ENCODE data around the gene GPR18.

The GPR18 gene, protein sequence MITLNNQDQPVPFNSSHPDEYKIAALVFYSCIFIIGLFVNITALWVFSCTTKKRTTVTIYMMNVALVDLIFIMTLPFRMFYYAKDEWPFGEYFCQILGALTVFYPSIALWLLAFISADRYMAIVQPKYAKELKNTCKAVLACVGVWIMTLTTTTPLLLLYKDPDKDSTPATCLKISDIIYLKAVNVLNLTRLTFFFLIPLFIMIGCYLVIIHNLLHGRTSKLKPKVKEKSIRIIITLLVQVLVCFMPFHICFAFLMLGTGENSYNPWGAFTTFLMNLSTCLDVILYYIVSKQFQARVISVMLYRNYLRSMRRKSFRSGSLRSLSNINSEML

DNA sequence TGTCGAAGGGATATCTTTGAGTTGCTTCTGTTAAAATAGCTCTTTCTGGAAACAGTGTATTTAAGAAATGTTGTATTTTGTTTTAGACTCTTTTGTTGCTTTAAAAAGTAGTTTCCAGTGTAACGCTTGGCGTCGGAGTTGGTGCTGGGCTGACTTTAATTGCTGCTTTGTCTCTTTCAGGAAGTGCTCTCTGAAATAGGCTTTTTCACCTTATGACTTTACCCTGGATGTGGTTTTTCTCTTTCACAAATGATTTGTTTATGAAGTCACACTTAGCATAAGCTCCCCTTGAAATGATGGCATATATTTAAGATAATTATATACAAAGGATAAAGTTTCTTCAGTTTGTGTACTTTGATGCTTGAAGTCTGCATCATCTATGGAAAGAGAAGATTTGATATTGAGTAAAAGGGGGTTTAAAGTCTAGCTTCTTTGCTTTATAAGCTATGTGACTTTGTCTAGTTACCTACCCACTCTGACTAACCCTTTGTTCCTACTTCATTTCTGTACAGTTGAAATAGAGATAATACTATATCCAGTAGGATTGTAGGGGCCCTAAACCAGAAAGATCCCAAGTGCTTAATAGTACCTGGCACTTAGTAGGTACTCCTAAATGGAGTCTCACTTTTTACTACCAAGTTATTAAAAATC is at the start of gene GPR18:
Gene GPR18 (minus strand): TSS at position 170 of the 651 bp plus-strand sequence. CDS start 2,507 bp downstream, outside the sequence.
- no peak for DNase-seq (ENCODE audit: low read depth, low spot score)

- DNase-seq (ENCODE audit: low read depth, low spot score), result peak; percentile 23
Measured at GRCh38 chr13:99307648-99308339, 49.6 kb upstream of the GPR18 start.

DNA sequence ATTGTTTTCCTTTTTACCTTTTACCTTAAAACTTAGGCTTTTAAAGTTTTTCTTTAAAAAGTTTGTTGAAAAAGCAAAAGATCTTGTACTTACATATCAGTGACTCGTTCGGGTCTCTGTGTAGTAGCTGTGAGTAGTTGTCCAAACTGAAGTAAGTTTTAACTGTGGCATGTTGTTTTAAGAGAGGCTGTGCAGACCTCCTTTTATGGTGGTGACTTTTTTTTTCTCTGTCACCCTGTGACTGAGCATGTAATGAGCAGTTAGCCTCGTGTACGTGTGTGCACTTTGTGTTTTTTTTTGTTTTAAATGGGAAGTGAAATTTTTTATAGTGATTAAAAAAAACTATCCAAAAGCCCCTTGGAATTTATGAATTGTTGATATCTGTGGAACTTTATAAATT is 49.1 kb upstream of the GPR18 start, which contains the start of gene GPR183:
Gene GPR183 (minus strand): TSS at position 153 of the 400 bp plus-strand sequence. CDS start 11,254 bp downstream, outside the sequence.
- DNase-seq (ENCODE audit: low read depth, low spot score), result no peak

DNA sequence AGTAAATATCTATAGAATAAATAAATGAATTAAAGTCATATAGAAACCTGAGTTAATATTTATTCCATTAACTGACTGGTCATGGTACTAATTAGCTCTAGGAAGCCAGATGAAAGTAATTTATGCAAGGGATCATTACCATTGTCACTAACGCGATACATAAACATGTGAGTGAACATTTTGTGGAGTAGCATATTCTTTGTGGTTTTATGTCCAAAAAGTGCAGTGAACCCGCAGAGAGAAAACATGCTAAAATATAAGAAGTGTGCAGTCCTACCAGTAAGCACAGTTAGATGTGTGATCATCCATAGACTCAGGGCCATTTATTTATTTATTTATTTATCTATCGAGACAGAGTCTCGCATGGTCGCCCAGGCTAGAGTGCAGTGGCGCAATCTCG is 47.4 kb upstream of the GPR18 start:
- DNase-seq (ENCODE audit: low read depth, low spot score), result no peak

GRCh38 chr13:99305158-99305557 is 47.0 kb upstream of the GPR18 start:
- DNase-seq (ENCODE audit: low read depth, low spot score), result no peak

- DNase-seq (ENCODE audit: low read depth, low spot score), result no peak
Measured at GRCh38 chr13:99304541-99304940, 46.4 kb upstream of the GPR18 start.

DNA sequence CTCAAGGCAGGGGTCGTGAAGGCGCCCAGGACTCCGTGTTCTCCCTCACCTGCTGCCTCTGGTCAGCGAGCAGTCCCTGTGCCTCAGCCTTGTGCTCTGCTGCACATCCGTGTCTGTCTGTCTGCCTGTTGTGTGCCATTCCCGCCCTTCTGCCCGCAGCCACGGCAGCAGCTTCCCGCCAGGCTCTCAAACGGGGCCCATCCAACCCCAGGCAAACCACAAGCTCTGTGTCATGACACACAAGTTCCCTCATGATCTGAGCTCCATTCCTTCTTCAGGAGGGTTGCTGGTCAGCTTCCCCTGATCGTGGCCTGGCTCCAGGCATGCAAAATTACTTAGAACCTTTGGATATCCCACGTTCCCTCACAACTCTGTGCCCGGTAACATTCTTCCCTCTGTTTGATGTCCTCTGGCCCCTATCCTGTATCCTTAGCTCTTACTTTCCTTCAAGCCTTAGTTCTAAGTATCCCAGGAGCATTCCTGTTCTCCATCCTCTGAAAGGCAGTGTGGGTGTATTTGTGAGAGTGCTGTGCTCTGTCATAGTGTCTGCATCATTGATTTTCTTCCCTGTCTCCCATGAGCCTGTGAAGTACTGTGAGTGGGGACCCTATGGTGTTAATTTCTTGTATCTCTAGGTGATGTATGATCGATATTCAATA is 45.8 kb upstream of the GPR18 start:
- DNase-seq (ENCODE audit: low read depth, low spot score), result no peak

GRCh38 chr13:99302637-99303505 is 44.7 kb upstream of the GPR18 start:
- DNase-seq (ENCODE audit: low read depth, low spot score), result no peak

DNA sequence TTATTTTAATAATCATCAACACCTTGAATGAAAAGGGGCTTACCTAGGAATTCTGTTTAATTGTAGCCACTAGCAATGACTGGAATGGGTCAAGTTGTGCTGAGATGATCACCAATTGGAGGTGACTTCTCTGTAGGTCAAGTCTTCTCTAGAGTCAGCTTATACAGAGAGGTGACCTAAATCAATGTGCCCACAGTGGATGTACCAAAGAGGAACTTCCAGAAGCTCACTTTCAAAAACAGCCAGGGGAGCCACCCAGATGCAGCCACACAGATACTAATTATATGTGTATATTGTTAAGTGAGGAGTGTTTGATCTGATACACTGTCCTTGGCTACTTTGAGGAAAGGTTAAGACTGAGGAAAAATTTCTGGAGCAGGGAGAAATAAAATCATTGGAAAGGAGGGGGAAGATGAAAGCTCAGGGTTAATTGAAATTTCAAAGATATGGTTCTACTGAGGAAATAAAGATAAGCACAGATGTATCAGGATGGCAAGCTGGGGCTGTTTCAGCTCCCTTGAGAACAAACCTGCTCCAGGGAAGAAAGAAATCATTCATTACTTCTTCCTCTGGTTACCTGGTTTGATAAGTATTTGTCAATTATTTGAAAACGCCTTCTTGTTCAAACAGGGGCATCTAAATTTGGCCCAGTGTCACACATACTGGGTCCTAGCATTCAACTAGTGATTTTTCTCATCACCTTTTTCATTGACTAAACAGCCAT is 43.9 kb upstream of the GPR18 start:
- DNase-seq (ENCODE audit: low read depth, low spot score), result no peak

GRCh38 chr13:99301056-99301838 is 43.1 kb upstream of the GPR18 start:
- peak; percentile 16 for DNase-seq (ENCODE audit: low read depth, low spot score)

GRCh38 chr13:99299920-99300341 is 41.8 kb upstream of the GPR18 start:
- no peak for DNase-seq (ENCODE audit: low read depth, low spot score)

GRCh38 chr13:99299256-99299919 is 41.2 kb upstream of the GPR18 start:
- no peak for DNase-seq (ENCODE audit: low read depth, low spot score)

GRCh38 chr13:99298056-99298455 is 39.9 kb upstream of the GPR18 start:
- no peak for DNase-seq (ENCODE audit: low read depth, low spot score)

DNA sequence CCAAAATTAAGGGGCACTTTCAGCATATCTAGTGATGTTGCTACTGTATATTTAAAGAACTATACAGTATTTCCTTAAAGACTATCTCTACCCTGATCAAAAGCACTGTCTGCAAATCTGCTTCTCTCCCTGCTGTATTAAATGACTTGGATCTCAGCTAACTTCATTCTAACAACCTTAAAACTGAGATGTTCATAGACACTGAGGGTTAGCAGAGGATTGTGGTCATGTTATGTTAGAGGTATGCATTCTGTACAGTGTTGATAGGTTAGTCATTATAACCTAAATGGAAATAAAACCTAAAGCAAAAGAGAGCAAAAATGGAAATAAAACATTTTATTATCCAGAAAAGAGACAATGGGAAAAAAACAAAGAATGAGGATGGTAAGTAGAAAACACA is 39.2 kb upstream of the GPR18 start:
- no peak for DNase-seq (ENCODE audit: low read depth, low spot score)

GRCh38 chr13:99296398-99296797 is 38.2 kb upstream of the GPR18 start:
- no peak for DNase-seq (ENCODE audit: low read depth, low spot score)

- DNase-seq (ENCODE audit: low read depth, low spot score), result no peak
Measured at GRCh38 chr13:99295488-99296252, 37.5 kb upstream of the GPR18 start.

GRCh38 chr13:99294958-99295357 is 36.8 kb upstream of the GPR18 start:
- no peak for DNase-seq (ENCODE audit: low read depth, low spot score)

- no peak for DNase-seq (ENCODE audit: low read depth, low spot score)
Measured at GRCh38 chr13:99294198-99294597, 36.0 kb upstream of the GPR18 start.

Data from ELF-1 (cell line).